GM19397 (cell line): Measurements from ENCODE around the gene MYL7.
"Not testable (repeated sequence)": the region's sequence is repeated elsewhere in the genome, so short reads cannot be mapped to it uniquely, and the experiment has no call there.

ENCODE experiments used
- ATAC-seq: cut with Tn5 transposase; IDR thresholded peaks from one replicate; pipeline ENCODE4 v1.9.1; 2021; ENCODE audit warnings: mild to moderate bottlenecking, moderate library complexity; ENCODE audit not compliant: unreplicated experiment

Gene MYL7

GRCh38 chr7:44141221-44141850 is at the start of gene MYL7:
MYL7 (minus strand) TSS chr7:44141332; CDS start chr7:44141305, 27 bp downstream.
- no peak for ATAC-seq

- ATAC-seq = no peak
Observed at GRCh38 chr7:44189993-44190872, 49.1 kb upstream of the MYL7 start.

- no peak for ATAC-seq
Observed at GRCh38 chr7:44189286-44189992, 48.3 kb upstream of the MYL7 start, which contains the start of gene GCK. GCK (minus strand) TSS chr7:44189439; CDS start chr7:44188953, 486 bp downstream.

GRCh38 chr7:44188480-44189225 is 47.5 kb upstream of the MYL7 start:
- no peak for ATAC-seq

DNA sequence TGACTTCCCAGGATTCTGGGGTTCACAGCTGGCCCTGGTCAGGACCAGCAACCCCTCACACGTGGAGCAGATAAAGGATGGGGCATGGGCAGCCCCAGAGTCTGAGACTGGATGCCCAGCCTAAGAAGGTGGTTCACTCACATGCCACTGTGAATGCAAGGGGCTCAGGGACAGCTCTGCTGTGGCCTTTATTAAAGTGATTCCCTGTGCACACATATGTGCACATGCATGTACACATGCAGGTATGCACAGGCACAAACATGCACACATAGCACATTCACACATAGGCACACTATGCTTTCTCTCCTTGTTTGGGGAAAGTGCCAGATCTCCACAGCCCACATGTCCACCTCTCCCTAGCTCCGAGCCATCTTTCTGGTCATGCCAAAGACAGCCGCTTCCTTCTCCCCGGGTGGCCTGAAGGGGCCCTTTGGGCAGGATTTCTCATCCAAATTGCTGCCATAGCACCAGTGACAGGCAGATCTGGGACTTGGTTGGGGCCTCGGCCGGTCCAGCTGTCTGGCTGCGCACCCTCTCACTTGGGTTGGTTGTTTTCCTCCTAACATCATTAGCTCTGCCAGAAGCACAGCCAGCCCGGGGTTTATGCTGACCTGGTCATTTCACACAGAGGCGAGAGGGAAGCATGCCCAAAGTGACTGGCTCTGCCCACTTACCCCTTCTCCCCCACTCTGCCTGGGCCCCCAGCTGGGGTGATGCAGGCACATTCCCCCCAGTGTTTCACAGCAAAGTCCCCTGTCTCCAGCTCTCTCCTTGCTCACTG is 46.7 kb upstream of the MYL7 start:
- ATAC-seq = no peak

GRCh38 chr7:44186736-44187135 is 45.6 kb upstream of the MYL7 start:
- ATAC-seq = no peak

DNA sequence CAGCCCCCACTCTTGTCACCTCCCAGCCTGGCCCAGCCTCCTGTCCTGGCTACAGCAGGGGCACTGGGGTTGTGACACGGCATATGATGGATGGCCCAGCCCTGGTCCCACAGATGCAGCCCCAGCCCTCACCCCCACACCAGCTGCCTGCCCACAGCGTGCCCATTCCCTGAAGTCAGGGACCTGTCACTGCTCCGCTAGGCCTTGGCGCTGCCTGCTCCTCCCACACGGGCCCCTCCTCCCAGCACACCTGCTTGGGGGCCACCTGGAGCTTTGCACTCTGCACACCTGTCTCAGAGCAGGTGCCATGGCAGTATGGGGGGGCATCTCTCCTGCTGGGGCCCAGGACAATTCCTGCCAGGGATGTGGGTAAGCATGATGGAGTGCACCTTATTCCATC is 44.6 kb upstream of the MYL7 start:
- ATAC-seq = no peak

GRCh38 chr7:44184873-44185446 is 43.8 kb upstream of the MYL7 start:
- ATAC-seq = no peak

- no peak for ATAC-seq
Observed at GRCh38 chr7:44184206-44184872, 43.2 kb upstream of the MYL7 start.

- ATAC-seq = no peak
Observed at GRCh38 chr7:44183386-44183785, 42.3 kb upstream of the MYL7 start.

GRCh38 chr7:44182827-44183226 is 41.7 kb upstream of the MYL7 start:
- no peak for ATAC-seq

DNA sequence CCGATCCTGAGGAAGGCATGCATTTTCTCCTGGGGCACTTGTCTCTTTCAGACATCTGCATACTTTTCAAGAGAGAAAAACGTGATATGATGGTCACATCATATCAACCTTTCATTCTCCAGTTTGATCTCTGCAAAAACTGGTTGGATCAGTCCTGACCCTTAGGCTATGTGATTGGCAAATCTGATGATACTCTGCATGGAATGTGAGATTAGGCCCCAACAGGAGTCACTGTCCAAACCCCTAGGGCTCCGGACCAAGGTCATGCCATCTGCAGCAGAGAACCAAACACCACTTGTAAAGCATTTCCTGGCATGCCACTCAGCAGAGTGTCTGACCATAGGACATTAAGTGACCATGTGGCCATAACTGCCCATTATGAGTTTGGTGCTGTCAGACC is 39.5 kb upstream of the MYL7 start:
- ATAC-seq = no peak

DNA sequence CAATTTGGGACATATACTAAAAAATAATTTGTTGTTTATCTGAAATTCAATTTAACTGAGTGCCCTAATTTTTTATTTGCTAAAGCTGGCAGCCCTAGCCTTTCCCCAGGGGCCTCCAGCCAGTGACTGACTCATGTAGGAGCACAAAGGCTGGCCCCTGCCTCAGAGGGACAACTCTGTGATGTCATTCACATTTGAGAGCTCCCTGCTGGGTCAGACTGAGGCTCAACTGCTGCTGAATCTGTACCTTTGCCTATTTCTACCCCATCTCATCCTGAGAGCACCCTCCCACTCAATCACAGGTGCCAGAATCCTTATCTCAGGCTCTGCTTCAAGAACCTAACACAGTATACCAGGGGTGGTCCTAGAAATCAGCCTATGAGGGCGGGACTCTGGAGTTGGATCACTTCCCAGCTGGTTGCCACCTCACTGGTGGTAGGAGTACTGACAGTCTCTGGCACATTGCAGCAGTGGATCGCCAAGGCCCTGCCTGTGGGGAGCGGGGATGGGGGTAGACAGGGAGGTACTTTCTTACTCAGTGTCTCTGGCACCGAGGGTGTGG is 36.5 kb upstream of the MYL7 start:
- no peak for ATAC-seq

- ATAC-seq = no peak
Observed at GRCh38 chr7:44176486-44176885, 35.4 kb upstream of the MYL7 start.

GRCh38 chr7:44175730-44176129 is 34.6 kb upstream of the MYL7 start:
- no peak for ATAC-seq

DNA sequence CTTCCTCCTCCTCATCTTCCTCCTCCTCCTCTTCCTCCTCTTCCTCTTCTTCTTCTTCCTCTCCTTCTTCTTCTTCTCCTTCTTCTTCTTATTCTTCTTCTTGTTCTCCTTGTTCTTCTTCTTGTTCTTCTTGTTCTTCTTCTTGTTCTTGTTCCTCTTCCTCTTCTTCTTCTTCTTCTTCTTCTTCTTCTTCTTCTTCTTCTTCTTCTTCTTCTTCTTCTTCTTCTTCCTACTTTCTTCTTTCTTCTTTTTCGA is 33.5 kb upstream of the MYL7 start:
- ATAC-seq = not testable (repeated sequence)

DNA sequence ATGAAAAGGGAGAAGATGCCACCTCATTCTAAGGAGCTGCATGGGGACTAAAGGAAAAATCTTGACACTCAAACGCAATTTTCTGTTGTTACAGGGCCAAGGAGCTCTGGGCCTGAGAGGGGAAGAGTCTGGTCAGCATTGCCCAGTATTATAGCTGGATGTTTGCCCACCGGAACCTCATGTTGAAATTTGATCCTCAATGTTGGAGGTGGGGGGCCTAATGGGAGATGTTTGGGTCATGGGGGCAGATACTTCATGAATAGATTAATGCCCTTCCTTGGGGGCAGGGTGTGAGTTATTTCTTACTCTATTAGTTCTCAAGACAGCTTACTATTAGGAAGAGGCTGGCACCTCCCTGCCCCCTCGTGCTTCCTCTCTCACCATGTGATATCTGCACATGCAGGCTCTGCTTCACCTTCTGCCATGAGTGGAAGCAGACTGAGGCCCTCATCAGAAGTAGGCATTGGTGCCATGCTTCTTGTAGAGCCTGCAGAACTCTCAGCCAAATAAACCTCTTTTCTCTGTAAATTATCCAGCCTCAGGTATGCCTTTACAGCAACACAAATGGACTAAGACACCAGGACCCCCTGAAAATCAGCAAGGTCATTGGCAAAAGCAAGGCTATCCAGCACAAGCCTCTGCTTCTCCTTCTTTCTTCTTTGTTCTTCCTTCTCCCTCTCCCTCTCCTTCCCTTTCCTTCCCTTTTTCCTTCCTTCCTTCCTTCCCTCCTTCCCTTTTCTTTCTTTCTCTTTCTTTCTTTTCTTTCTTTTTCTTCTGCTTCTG is 33.0 kb upstream of the MYL7 start:
- ATAC-seq = no peak

DNA sequence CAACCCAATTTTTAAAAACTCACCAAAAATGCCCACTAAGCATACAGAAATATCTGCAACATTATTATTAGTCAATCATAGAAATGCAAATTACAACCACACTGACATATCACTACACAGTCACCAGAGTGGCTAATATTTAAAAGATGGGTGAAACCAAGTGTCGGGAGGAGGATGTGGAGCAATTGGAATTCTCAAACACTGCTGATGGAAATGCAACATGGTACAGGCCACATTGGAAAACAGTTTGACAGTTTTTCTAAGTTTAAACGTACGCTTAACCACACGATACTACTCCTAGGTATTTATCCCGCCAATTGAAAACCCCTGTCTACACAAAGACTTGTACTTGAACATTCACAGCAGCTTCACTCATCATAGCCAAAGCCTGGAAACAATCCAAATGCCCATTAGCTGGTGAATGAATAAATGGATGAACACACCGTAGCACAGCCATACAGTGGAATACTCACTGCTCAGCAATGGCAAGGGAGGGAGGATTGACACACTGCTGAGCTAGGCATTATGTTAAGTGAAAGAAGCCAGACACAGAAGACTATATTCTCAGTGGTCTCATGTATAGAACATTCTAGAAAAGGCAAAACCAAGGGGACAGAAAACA is 31.8 kb upstream of the MYL7 start:
- ATAC-seq = no peak
